GM13977 (cell line): ENCODE measurements around the gene CAMTA2.

Source experiments
- DNase-seq: peaks from one replicate; pipeline ENCODE4 v3.0.0; 2012; ENCODE audit warnings: low spot score
- CTCF ChIP-seq: IDR thresholded peaks from 2 replicates; pipeline ENCODE4 v1.5.1; 2012; ENCODE audit warnings: mild to moderate bottlenecking, control low read depth; ENCODE audit not compliant: insufficient read depth; ENCODE audit errors: extremely low read depth, missing control alignments
- in situ Hi-C: fragments of 300-500 bp; cut with MboI; formaldehyde crosslinking; loops from one replicate; pipeline ENCODE4 v1.12.0; 2022; ENCODE audit warnings: low sequenced_read_pairs, low pct_unique_long_range_greater_than_20kb, mixed read lengths, inconsistent platforms; ENCODE audit not compliant: unreplicated experiment

The CAMTA2 gene

GRCh38 chr17:4948931-4949320, 38.5 kb downstream of the CAMTA2 start:
- peak; percentile 93 for DNase-seq
- TF ChIP-seq CTCF = no peak
- in situ Hi-C loops = no loop called here

- no peak for TF ChIP-seq CTCF
- DNase-seq = peak; percentile 95
- in situ Hi-C loops = no loop called here
These were observed 39.1 kb downstream of the CAMTA2 start, which contains the start of gene PFN1 for GRCh38 chr17:4948166-4948930. Gene PFN1, minus strand, starts transcription at chr17:4948530. Its CDS starts 136 bp downstream, at chr17:4948394.

DNA sequence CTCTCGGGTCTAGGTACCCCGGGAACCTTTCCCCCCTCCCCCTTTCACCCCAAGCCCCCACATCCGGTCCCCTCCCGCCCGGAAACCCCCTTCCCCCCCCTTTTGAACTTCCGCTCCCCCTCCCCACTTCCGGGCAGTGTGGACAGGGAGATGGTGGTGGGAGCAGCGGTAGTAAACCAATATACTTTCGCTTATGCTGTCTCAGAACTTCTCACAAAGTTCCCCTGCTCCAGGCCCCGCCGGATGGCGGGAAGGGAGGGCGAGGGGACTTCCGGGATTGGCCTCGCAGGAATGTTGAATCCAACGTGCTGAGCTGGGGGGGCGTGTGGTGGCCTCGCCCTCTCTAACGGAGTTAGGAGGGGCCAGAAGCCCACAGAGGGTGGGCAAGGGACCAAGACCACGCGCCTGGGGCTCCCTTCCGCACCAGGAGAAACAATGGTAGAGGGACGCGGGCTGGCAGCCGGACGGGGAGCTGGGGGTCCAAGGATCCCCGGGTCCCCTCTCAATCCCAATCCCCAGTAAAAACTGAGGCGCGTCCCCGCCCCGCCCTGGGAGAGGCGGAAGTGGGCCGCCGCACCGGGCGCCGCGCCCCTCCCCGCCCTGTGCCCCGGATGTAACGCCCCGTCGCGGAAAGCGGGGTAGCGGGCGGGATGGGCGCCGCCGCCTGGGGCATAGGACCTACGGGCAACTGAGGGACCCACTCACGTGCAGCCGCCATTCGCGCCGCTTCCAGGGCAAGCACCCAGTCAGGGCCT, 39.9 kb downstream of the CAMTA2 start:
- TF ChIP-seq CTCF = no peak
- DNase-seq = peak; percentile 82
- in situ Hi-C loops = no loop called here

DNA sequence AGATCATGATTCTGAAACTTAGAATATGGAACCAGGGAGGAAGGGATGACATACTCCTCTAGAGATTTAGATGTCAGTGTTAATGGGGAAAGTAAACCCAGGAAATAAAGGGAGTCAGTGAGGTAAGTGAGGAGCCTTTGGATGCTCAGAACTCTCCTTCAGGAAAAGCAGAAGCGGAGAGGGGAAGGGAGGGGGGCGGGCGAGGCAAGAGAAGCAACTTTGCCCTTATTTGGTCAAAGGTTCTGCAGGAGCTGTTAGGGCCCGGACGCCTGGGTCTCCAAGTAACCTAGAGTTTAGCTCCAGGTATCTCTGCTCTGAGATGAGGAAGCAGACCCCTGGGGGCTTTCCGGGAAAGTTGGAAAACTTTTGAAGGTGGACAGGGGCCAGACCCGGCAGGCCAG, 40.5 kb downstream of the CAMTA2 start:
- no peak for TF ChIP-seq CTCF
- no peak for DNase-seq
- in situ Hi-C loops = no loop called here

DNA sequence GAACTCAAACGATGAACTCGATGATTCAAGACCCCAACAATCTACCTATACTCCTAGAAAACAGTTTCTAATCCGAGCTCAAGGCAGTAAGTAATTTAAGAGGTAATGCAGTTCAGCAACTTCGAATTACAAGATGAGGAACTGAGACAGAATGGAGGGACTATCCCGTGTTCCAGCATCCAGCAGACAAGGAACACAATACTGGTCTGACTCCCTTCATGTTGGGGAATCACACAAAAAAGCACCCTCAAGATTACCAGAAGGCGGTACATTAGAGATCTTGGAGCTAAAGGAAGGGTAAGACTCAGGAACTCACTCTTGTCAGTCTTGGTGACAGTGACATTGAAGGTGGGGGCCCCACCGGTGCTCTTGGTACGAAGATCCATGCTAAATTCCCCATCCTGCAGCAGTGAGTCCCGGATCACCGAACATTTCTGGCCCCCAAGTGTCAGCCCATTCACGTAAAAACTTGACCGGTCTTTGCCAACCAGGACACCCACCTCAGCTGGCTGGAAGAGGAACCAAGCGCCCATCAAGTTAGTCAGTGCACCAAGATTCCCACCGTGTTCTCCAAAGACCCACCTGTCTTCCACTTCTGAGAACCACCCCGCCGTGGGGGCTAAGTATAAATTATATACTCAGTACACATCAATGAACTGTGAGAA, 41.0 kb downstream of the CAMTA2 start:
- no peak for DNase-seq
- in situ Hi-C loops = no loop called here
- TF ChIP-seq CTCF = no peak

GRCh38 chr17:4945944-4946280, 41.6 kb downstream of the CAMTA2 start:
- DNase-seq = no peak
- no peak for TF ChIP-seq CTCF
- in situ Hi-C loops = no loop called here
